Psoas muscle (tissue), 8 donors: ENCODE results near the gene DEK. TPM values are rescaled to one million over a fixed set of nuclear protein-coding genes. Genes with fewer than 3 reads are reported as not detected.

Experiments
- ATAC-seq, 4 donors: fragments of 200-7000 bp; cut with Tn5 transposase; one replicate each; pipeline ENCODE4 v1.9.1; 2020; ENCODE audit warnings: moderate library complexity in 3 of 4, mild to moderate bottlenecking in 2 of 4
- DNase-seq, 2 donors: peaks; one replicate each; pipeline ENCODE4 v3.0.0-alpha.2; 2020
- H3K27ac ChIP-seq: fragments of 200-600 bp; one replicate; pipeline ENCODE4 v1.8.0; 2022
- H3K27me3 ChIP-seq, 3 donors: fragments of 200-600 bp in 1 of 3; one replicate each; pipeline versions ENCODE4 v1.6.1 to v1.8.0; 2013 to 2022; ENCODE audit warnings: low read length in 2 of 3, mild to moderate bottlenecking in 2 of 3, moderate library complexity in 1 of 3; ENCODE audit not compliant: insufficient read depth in 3 of 3
- H3K36me3 ChIP-seq, 2 donors: fragments of 200-600 bp in 1 of 2; one replicate each; pipeline versions ENCODE4 v1.6.1 to v1.8.0; 2013 to 2022; ENCODE audit warnings: low read depth in 1 of 2, mild to moderate bottlenecking in 1 of 2, moderate library complexity in 1 of 2; ENCODE audit not compliant: insufficient read depth in 1 of 2
- H3K4me1 ChIP-seq: fragments of 200-600 bp; one replicate; pipeline ENCODE4 v1.8.0; 2022
- H3K4me3 ChIP-seq: fragments of 200-600 bp; one replicate; pipeline ENCODE4 v1.8.0; 2022; ENCODE audit warnings: mild to moderate bottlenecking
- H3K9me3 ChIP-seq: fragments of 200-600 bp; one replicate; pipeline ENCODE4 v1.8.0; 2022
- WGBS, 3 donors: extraction: QIAGEN DNeasy Blood & Tissue Kit; methylation state at CpG; one replicate each; pipeline versions ENCODE4 v1.1.6 to v1.1.7; 2013; 5-methylcytosine and 5-hydroxymethylcytosine counted together
- intact Hi-C, 2 donors: fragments of 100-400 bp; cut with DNase I; formaldehyde crosslinking; loops; one replicate each; pipeline versions ENCODE4 v1.11.0 to v1.14.2; 2022
- polyA plus RNA-seq, 3 donors: library from polyadenylated mRNA; stranded (reverse); fragments of 200-250 nt; gene quantifications; one replicate each; pipeline ENCODE4 v1.2.3, GENCODE V29; 2013
- total RNA-seq, 4 donors: library from RNA; stranded (reverse); fragmentation: NEBNext Ultra II Directional in 2 of 4; extraction: Animal tissue kit (Norgen Biotek cat#: 25700) in 2 of 4; gene quantifications; one replicate each; pipeline versions ENCODE4 v1.2.1 to v1.2.4, GENCODE V29; 2021 to 2023
- TF ChIP-seq, protein P1 (sequence below): fragments of 200-600 bp; IDR thresholded peaks from one replicate; pipeline ENCODE4 v1.8.0; 2022; ENCODE audit warnings: antibody characterized with exemption
- donor health status: healthy with polysubstance abuse.
- donor health status: DM: no; HTN: no; CAD: no; lungs with moderate emphysema.
- donor health status: Bipolar disorder and iron deficiency.
- donor health status: healthy.
- donor health status: DM: yes; HTN: yes; CAD: no.
- donor health status: DM: no; HTN: no; CAD: no.
- donor health status: DM: no; HTN: no; CAD: no.
- donor health status: DM: yes; HTN: yes; CAD: no.

The DEK gene
- total and polyA plus RNA-seq, 7 donors = 28.7 to 91.0 (median 66.1) TPM

DNA sequence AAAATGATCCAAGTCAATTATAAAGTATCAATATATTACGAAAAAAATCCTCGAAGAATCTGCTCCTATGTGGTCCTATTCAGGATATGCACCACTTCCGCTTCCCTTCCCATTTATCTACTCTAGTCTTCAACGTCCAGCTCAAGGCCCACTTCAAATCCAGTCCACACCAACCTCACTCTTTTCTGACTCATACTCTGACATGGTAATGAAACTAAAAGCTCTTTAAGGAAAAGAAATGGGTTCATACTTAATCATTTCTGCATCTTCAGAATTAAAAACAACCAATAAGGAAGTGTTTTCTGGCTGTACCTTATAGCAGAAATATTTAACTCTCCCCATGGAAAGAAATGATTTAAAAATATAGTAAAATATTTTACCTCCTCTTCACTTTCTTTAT lies 15.1 kb downstream of the DEK start:
- TF ChIP-seq, protein P1, sequence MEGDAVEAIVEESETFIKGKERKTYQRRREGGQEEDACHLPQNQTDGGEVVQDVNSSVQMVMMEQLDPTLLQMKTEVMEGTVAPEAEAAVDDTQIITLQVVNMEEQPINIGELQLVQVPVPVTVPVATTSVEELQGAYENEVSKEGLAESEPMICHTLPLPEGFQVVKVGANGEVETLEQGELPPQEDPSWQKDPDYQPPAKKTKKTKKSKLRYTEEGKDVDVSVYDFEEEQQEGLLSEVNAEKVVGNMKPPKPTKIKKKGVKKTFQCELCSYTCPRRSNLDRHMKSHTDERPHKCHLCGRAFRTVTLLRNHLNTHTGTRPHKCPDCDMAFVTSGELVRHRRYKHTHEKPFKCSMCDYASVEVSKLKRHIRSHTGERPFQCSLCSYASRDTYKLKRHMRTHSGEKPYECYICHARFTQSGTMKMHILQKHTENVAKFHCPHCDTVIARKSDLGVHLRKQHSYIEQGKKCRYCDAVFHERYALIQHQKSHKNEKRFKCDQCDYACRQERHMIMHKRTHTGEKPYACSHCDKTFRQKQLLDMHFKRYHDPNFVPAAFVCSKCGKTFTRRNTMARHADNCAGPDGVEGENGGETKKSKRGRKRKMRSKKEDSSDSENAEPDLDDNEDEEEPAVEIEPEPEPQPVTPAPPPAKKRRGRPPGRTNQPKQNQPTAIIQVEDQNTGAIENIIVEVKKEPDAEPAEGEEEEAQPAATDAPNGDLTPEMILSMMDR = no peak
- ATAC-seq (no peak), DNase-seq (no peak)
- 91 to 94% (median 93%) methylated on average over 4 of the region's 4 CpGs for WGBS, 3 donors
- intact Hi-C loops = no loop called here
- Histone ChIP-seq H3K27me3 (no peaks in the 10 kb centered on the region), H3K36me3 (peaks cover 0 to 91% of the 10 kb centered on the region in 2 donors), H3K9me3 (no peaks in the 10 kb centered on the region), H3K4me3 (no peak overlapping the region), H3K27ac (no peak overlapping the region), H3K4me1 (no peaks in the 10 kb centered on the region)

- no peaks in the 10 kb centered on the region for H3K9me3 ChIP-seq
- TF ChIP-seq, protein P1 = no peak
- no peaks in the 10 kb centered on the region for H3K4me1 ChIP-seq
- 87 to 95% (median 89%) methylated on average over 2 of the region's 2 CpGs for WGBS, 3 donors
- H3K27me3 ChIP-seq = no peaks in the 10 kb centered on the region
- H3K36me3 ChIP-seq = peaks cover 0 to 91% of the 10 kb centered on the region in 2 donors
- no peak overlapping the region for H3K4me3 ChIP-seq
- H3K27ac ChIP-seq = no peak overlapping the region
- ATAC-seq = no peak
- DNase-seq = no peak
- intact Hi-C loops = no loop called here
These were observed 15.6 kb downstream of the DEK start for GRCh38 chr6:18248698-18249097.

- TF ChIP-seq, protein P1 = no peak
- Histone ChIP-seq H3K4me1 (no peaks in the 10 kb centered on the region), H3K27ac (no peak overlapping the region), H3K27me3 (no peaks in the 10 kb centered on the region), H3K9me3 (no peaks in the 10 kb centered on the region), H3K4me3 (no peak overlapping the region), H3K36me3 (peaks cover 0 to 91% of the 10 kb centered on the region in 2 donors)
- intact Hi-C loops = no loop called here
- DNase-seq = no peak
- ATAC-seq = no peak
These were observed 17.3 kb downstream of the DEK start for GRCh38 chr6:18247002-18247401.

- Histone ChIP-seq H3K27ac (no peak overlapping the region), H3K4me3 (no peak overlapping the region), H3K27me3 (no peaks in the 10 kb centered on the region), H3K9me3 (no peaks in the 10 kb centered on the region), H3K36me3 (peaks cover 0 to 83% of the 10 kb centered on the region in 2 donors), H3K4me1 (no peaks in the 10 kb centered on the region)
- no peak for DNase-seq
- intact Hi-C loops = no loop called here
- ATAC-seq = no peak
- TF ChIP-seq, protein P1 = no peak
These were observed 18.1 kb downstream of the DEK start for GRCh38 chr6:18246205-18246604.

GRCh38 chr6:18245642-18246041 lies 18.7 kb downstream of the DEK start:
- intact Hi-C loops = no loop called here
- ATAC-seq (no peak), DNase-seq (no peak)
- WGBS, 3 donors = 67 to 77% (median 72%) methylated on average over 7 of the region's 7 CpGs
- H3K27me3 ChIP-seq = no peaks in the 10 kb centered on the region
- H3K27ac ChIP-seq = no peak overlapping the region
- TF ChIP-seq, protein P1 = no peak
- peaks cover 0 to 82% of the 10 kb centered on the region in 2 donors for H3K36me3 ChIP-seq
- H3K9me3 ChIP-seq = no peaks in the 10 kb centered on the region
- H3K4me1 ChIP-seq = no peaks in the 10 kb centered on the region
- no peak overlapping the region for H3K4me3 ChIP-seq
